RCC 7860 (cell line): ENCODE results near the gene CABP7.
A peak's percentile ranks its signal among the peaks of the same experiment; 100 is the strongest.

Source experiments
- DNase-seq: peaks from one replicate; pipeline ENCODE4 v3.0.0-alpha.2; 2015; ENCODE audit warnings: low spot score
- FAIRE-seq: peaks from 2 replicates; lab custom pipeline; 2012; peaks lifted over from hg19 to GRCh38; lab: Jason Lieb, UNC

CABP7 gene

DNA sequence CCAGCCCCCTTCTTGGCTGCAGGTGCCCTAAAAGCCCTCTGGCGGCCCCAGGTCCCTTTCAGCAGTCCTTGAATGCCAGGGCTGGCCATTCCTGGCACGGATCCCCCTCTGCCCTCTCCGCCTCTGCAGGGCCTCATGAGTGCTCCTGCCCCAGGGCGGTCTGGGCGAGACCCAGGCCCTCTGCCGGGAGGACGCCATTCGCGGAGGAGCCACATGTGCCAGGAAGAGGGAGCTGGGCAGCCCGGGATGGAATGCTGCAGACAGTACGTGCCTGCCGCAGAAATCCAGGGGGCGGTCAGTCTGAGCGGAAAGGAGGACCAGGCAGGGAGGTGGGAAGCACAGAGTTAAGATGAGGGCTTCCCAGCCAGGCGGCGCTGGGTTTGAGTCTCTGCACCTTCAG, 2.8 kb downstream of the CABP7 start:
- no peak for FAIRE-seq

DNA sequence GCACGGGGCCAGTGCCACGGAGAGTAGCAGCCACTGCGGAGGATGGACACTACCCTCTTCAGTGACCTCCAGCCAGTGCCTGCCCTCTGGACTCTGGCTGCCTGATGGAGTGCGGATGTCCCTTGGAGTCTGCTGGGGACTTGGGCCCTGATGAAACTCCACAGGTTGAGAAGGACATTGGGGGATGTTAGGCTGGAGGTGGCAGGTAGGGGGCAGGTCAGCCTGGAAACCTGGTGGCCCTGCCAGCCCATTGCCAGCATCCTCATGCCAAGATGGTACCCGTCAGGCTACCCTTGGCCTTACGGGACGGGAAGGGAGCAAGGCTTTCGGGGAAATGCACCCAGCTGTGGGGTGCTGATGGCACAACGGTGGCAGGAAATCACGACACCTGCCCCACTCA, 4.0 kb downstream of the CABP7 start:
- DNase-seq (no peak), FAIRE-seq (no peak)

More for the DNA sequence above, 2.8 kb downstream of the CABP7 start:
- DNase-seq, result no peak

DNA sequence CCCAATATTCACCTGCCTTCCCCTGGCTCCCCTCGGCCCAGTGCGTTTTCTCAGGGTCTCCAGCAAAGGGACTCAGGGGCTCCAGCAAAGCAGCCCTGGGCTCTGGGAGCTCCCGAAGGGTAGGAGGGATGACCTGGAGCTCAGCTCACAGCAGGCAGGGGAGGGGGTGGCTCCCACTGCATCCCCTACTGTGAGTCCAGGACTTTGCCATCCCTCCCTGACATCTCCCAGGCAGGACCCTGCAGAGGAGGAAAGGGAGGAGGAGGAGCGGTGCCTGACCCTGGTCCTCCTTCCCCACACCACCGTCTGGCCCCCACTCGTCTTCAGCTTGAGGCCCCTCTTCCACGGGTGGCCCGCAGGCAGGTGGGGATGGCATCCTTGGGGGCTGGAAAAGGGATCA, 5.0 kb downstream of the CABP7 start:
- no peak for FAIRE-seq
- no peak for DNase-seq

DNA sequence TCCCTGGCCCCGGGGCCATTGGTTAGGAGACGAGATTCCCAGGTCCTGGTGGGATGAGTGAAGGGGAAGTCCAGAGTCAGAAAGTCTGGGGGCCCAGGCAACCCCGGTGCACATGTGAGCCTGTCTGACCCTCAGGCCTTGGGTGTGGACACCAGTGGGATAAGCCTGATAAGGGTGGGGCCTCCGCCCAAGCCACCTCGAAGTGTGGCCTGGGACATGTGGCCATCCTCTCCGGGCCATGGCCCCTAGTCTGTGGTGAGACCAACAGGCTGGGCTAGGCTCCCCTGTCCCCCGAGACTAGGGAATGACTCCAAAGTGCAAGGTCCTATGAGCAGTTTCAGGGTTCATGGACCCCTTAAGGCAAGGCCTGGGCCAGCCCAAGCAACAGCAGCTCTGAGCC, 6.3 kb downstream of the CABP7 start:
- FAIRE-seq (no peak), DNase-seq (no peak)

DNA sequence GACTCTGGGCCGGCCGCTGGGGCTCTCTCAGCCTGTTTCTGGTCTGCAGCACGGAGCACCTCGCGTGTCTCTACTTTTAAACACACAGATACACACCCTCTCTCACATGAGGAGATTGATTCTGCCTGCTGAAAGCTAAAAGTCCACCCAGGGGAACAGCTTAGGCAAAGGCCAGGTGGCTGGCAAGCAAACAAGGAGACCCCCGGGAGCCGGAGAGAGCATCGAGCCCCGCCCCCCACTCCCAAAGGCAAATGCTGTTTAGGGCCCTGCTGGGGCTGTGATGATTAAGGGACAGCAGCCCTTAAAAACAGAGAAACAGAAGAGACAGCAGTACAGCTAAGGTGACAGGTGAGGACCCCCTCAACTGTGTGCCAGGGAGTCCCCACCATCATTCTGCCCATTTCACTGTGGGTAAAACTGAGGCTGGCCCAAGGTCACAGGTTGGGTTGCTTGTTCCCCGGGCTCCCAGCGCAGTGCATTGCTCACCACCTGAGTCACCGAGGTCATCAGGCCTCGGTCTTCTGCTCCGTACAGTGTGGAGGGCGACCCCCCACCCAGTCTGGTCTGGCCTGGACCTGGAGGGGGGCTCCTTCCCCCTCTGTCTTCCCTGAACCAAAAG, 6.8 kb downstream of the CABP7 start:
- no peak for DNase-seq
- FAIRE-seq, result no peak

DNA sequence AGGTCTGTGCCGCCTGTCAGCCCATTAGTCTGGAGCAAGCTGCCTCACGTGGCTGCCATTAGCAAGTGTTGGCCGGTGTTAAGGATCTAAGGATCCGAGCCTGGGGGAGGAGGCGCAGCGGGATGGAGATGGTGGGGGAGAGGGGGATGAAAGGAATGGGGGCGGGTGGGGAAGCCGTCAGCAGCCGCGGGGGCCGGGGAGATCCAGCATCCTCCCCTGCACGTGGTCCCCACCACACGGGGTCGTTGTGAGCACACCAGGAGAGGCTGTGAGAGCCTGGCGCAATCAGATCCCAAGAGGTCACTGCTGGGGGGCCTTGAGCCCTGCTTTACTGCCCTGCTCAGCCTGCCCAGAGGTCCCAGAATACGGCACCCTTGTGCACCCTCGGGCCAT, 7.3 kb downstream of the CABP7 start:
- FAIRE-seq (no peak), DNase-seq (peak; percentile 5)

DNA sequence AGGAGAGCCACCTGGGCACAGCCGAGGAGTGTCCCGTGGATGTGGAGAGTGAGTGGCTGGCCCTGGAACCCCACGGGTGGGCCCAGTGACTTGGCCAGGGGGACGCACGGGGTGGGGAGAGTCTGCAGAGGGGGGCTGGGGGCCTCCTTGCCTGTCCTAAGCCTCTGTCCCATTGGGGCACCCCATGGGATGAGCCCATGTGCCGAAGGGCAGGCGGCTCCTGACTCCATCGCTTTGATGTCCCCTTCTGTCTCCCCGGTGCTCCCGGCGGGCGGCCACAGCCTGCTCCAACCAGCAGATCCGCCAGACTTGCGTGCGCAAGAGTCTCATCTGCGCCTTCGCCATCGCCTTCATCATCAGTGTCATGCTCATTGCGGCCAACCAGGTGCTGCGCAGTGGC, 9.4 kb downstream of the CABP7 start:
- FAIRE-seq, result no peak
- DNase-seq, result no peak

DNA sequence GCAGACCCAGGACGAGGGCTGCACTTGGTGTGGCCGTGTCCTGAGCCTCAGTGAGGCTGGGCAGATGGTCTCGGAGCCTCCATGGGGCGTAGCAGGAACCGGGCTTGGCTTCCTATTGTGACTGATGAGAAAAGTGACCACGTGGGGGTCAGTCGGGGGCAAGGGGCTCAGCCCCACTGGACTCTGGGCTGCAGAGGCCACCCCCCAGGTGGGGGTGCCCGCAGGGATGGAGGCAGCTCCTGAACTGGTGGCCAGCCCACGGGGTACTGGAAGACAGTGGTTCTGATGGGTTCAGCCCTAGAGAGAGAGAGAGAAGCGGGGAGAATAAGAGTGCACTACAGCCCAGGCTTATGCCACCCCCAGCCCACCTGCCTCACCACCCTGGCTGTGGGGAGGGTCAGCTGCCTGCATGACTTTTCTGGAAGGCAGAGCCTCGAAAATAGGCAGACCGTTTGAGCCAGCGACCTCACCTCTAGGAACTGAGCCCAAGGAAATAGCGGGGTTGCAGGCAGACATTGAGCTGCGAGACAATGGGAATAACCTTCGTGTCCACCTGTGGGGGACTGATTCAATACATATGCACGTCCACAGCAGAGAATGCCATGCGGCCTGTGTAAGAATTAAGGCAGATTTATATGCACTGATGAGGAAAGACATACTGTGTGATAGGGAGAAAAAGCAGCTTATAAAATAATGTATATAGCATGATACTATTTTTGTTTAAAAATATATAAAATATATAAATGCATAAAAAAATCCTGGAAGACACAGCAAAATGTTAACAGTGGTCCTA, 11.5 kb downstream of the CABP7 start:
- FAIRE-seq, result no peak

DNA sequence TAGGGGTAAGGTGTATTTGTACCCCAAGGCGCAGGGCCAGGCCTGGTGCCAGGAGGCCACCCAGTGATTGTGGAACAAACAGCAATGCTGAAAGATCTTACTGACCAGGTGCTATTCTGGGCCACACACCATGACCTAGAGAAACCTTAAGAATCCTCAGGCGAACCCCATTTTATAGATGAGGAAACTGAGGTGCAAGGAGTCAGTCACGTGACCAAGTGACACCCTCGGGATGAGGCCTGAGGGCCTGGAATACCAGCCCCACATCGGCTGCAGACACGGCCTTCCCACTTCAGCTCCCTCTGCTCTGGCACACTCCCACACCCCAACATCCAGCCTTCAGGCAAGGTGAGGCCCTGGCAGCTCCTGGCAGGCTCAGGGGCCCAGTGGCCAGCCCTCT, 13.1 kb downstream of the CABP7 start:
- no peak for DNase-seq
- no peak for FAIRE-seq

More for the DNA sequence above, 11.5 kb downstream of the CABP7 start:
- no peak for DNase-seq

DNA sequence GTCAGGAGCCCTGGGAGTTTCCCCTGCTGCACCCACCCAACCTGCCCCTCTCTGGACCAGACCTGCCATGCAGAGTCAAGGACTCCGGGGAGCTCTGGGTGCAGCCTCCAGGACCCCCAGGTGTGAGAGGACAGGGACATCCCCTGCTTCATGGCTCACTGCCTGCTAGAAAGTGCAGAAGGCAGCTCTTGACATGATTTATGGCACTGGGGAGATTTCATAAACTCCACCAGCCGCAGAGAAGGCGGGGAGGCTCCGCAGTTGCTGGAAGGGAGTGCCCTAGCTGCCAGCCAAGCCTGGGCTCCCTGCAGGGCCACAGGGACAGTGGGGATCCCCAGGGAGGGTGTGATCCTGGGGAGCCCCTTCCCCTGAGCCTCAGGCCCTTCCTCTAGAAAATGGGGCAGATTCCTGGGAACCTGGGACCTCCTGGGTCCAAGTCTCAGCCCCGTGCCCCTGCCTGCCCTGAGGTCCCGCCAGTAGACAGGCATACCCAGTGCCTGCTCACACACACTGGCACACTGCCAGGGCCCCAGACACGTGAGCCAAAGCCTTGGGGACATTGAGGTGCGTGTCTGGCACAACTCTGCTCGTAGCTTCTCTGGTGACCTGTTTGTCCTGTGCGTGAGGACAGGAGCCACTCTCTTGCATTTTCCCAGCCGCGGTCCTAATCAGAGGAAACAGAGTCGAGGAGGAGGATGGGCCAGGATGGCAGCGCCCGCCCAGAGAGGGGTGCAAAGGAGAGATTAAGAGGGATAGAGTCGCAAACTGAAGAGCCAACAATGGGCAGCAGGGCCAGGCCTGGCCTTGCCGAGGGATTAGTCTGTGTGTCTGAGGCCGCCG, 13.8 kb downstream of the CABP7 start:
- FAIRE-seq, result no peak
- DNase-seq, result peak; percentile 9

DNA sequence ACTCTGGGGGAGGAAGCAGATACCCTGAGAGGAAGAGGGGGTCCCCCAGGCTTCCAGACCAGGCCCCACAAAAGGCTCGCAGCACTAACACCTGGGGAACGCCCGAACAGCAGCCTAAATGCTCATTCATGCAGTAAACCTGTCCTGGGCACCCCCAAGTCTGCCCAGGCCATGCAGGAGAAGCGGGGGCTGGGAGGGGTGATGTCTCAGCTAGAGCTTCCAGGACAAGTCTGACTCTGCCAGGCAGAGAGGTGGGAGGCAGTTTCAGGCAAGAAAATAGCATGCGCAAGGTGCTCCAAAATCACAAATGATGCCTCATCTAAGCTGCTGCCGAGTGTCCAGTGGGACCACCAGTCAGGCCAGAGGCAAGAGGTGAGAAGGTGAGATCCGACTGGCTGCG, 14.6 kb downstream of the CABP7 start:
- DNase-seq (no peak), FAIRE-seq (no peak)

DNA sequence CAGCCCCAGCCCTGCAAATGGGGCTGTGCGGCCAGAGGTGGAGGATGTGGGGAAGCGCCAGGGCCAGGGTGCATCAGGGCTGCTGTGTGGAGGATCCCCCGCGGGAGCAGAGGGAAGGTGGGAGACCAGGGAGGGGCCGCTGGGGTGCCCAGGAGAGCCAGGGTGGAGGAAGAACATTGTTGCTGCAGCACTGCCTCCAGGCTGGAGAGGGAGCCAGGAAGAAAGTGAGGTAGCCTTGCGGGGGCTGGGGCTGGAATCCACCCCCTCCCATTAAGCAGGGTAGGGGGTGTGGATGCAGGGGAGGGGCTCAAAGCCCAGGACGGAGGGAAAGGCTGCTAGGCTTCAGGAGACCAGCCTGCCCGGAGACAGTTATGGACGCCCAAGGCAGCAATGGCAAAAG, 15.0 kb downstream of the CABP7 start:
- no peak for FAIRE-seq
- no peak for DNase-seq

DNA sequence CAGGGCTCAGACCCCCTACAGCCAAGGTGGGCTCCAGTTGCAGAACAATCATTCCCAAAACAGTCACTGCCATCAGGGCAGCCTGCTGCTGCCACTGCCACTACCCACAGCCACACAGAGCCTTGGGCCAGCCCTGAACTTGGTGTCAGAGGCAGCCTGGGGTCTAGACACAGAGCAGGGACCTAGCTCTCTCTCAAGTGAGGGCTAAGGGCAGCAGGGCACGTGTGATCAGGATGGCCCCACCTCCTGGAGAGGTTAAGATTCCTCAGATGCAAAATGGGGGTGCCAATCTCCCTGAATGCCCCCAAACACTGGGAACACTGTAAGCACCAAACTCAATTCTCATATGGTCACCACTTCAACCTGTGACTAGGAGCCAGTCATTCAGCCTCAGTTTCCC, 15.6 kb downstream of the CABP7 start:
- FAIRE-seq (no peak), DNase-seq (no peak)

DNA sequence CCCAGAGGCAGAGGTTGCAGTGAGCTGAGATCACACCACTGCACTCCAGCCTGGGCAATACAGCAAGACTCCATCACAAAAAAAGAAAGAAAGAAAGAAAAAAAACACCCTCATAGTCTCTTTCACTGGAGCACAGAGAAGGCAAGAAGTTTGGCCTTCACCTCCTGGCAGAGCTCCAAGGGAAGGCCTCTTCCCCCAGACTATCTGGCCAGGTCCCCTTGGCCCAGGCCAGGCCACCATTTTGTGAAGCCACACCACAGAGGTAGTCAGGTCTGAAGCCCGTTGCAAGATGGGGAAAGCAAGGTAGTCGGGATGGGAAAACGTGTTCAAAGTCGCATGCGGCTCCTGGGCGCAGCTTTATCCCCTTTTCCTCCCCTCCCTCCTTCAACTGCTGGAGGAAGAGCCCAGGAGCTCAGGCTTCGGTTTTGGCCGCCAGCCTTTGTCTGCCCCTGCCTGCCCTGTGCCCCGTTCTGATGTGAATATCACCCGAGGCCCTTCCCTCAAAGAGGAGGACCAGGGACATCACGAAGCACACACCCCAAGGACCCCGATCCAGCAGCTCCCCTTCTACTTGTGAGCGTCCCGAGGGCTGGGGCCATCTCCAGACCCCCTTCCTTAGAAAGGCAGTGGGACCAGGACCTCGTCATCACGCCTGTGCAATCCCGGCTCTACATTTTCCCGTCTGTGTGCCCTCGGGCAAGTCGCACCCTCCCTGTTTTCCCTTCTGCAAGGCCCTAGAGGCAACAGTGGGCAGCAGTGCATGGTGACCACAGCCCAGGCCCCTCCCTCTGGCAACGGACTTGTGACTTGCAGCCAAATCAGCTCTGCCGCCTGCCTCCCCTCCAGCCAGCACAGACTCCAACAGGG, 17.7 kb downstream of the CABP7 start:
- no peak for FAIRE-seq
- DNase-seq, result no peak

DNA sequence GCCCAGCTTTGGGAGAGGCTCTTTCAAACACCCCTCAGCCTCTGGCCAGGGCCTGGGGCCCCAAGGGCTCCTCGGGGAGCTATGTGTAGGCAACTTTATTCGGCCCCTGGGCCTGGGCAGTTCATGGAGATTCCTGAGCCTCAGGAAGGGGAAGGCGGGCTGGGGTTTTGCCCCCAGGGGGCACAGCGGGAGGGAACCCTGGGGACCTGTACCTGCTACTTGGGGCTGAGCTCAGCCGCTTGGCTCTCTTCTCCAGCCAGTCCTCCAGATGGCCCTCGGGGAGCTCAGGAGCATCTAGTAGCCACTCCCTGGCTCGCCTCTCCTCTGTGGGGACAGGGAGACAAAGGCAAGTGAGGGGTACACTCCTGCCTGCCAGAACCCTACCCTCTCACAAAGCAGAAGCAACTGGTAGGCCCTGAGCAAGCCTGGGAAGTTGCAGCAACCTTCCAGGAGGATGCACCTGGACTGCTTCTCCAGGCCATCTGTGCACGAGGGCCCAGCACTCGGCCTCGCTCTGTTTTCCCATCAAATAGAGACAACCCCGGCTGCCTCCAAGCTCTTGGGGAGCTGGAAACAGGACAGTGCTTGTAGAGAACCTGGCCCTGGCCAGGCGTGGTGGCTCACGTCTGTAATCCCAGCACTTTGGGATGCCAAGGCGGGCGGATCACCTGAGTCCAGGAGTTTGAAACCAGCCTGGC, 18.5 kb downstream of the CABP7 start:
- FAIRE-seq, result no peak
- DNase-seq, result no peak

DNA sequence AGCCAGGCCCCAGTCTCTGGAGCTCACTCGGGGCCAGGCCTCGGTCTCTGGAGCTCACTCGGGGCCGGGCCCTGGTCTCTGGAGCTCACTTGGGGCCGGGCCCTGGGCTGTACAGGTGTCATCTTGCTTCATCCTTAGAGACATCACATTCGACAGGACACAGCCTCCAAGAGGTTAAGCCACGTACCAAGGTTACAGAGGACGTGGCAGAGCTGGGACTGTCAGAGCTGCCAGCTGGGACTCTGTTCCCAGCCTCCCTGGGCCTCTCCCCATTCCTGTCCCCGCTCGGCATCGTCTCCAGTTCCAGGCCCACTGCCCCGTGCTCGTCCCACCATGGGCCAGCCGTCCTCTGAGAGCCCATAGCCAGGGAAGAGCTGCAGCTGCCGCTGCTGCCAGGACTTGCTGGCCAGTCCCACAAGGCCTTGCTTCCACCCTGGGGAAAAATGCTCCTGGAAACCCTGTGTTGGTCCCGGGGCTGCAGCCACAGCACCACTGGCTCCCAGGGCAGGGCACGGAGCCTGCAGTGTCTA, 19.6 kb downstream of the CABP7 start:
- no peak for DNase-seq
- no peak for FAIRE-seq

DNA sequence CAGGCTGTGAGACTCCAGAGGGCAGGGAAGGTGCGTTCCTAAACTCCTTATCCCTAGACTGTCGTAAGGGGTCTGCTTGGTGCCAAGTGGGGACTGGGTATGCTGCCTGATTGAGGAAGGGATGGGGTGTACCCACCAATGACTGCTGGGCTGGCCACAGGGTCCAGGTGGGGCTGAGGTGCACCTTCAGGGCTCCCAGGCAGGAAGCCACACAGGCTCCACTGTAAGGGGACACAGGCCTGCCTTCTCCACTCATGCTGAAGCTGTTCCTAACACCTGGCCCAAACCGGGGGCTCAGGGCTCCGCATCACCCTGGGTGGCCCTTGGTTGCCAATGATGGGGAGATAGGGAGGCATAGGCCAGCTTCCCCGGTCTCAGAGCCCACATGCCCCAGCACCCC, 20.4 kb downstream of the CABP7 start:
- DNase-seq, result no peak
- FAIRE-seq, result no peak

DNA sequence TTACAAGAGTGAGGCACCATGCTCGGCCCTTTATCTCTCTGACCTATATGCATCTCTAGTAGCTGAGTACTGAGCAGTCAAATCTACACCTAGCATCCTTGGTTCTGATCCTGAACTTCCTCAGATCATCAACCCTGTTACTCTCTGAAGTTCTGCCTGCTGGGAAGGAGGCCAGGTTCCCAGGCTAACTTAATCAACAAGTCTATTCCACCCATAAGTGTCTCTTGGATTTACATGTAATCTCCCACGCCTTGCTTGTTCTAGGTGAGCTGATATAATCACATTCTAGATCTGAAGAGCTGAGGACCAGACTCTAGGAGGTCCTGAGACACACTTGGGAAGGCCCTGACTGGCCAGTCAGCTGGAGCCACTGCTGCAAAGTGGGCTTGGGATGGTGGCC, 22.1 kb downstream of the CABP7 start:
- DNase-seq, result no peak
- FAIRE-seq, result no peak

DNA sequence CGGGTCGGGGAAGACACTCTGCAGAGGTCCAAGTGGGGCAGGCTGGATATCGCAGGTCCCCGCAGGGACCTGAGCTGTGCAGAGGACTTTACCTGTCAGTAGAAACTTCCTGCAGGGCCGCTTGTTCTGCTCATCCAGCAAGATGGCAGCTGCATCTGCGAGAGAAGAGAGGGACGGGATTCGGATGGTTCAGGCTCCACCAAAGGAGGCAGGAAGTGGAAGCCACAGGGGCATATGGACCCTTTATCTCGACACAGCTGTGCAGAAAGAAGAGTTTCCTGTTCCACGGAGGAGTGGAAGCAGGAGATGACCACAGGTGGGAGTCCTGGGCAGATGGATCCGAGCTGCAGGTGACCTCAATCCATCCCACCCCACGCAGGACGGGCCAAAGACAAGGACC, 22.5 kb downstream of the CABP7 start:
- DNase-seq (no peak), FAIRE-seq (no peak)

DNA sequence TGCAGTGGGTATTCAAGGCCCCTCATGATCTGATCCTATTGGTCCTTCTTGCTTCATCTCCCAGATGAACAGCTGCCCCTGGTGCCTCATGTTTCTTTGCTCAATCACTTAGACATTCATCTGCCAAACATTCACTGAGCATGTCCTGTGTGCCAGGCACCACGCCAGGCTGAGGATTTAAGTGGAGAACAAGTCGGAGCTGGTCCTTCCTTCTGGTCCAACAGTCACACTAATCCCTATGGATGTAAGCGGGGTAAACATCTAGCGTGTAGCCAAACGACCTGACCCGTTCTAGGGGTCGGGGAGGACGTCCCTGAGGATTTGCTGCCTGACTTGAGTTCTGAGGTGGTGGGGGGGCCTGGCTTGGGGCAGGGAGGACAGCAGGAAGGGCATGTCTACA, 25.1 kb downstream of the CABP7 start:
- DNase-seq (no peak), FAIRE-seq (no peak)
